DMS114 treated with DMSO at 0.1 percent for 48 hours (cell line): ENCODE data around the gene PDZRN4.
"Not testable (repeated sequence)": the region's sequence is repeated elsewhere in the genome, so short reads cannot be mapped to it uniquely, and the experiment has no call there.

Experiments
- DNase-seq: peaks from one replicate; lab custom pipeline; 2025; ENCODE audit not compliant: unreplicated experiment; lab: John Stamatoyannopoulos, UW

PDZRN4 gene

GRCh38 chr12:41213107-41213506, 25.0 kb downstream of the PDZRN4 start:
- DNase-seq = no peak

GRCh38 chr12:41213648-41214047, 25.5 kb downstream of the PDZRN4 start:
- DNase-seq = no peak

DNA sequence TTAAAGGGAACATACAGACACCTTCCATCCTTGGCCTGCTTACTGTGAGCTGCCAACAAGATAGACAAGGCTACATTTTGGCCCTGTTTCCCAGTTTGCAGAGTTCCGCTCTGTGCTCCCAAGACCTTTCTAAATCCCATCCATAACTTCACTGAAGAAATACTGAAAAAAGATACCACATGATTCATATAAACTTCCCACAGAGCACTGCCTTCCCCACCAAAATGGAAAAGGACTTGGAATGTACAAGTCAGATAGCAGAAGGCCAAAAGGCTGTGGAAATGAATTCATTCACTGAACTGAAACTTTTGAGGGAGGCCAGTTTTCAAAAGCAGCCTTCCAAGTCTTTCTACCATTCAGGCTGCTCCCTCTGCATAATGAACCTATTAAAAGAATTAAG, 29.6 kb downstream of the PDZRN4 start:
- no peak for DNase-seq

DNA sequence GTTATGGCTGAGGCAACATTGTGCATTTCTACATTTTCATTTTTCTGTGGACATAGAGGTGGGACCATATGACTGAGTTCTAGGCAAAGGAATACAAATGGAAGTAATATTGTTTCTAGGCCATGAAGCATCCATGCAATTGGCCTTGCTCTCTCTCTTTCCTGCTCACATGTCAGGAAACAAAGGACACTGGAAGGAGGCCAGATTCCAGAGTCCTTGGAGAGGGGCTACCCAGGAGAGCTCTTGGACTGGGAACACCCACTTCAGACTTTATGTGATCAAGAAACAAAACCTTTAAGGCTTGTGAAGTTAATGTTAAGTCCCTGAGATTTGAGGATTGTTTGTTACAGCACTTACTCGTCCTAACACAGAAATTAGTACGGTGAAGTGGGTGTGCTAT, 32.8 kb downstream of the PDZRN4 start:
- DNase-seq = no peak

GRCh38 chr12:41221491-41221890, 33.4 kb downstream of the PDZRN4 start:
- DNase-seq = no peak

- no peak for DNase-seq
Measured at GRCh38 chr12:41223600-41223999, 35.5 kb downstream of the PDZRN4 start.

- DNase-seq = no peak
Measured at GRCh38 chr12:41224066-41224465, 35.9 kb downstream of the PDZRN4 start.

- no peak for DNase-seq
Measured at GRCh38 chr12:41225179-41225578, 37.1 kb downstream of the PDZRN4 start.

- no peak for DNase-seq
Measured at GRCh38 chr12:41228066-41228820, 40.1 kb downstream of the PDZRN4 start.

DNA sequence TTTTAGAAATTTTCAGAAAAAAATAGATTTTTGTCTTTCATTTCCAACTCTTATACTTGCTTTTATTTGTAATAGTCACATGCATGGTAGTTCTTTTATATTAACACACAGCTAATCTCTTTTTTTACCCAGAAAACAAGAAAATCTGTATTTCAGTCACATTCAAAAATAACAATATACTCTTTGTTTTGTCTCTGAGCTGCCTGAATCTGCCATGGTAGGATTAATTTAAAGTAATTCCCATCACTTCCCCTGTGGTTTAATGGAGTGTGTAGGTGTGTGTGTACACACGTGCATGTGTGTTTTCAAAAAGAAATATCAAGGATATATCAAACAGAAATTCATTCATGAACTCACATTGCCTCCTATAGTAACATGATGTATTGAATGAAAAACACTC, 42.6 kb downstream of the PDZRN4 start:
- DNase-seq = no peak

DNA sequence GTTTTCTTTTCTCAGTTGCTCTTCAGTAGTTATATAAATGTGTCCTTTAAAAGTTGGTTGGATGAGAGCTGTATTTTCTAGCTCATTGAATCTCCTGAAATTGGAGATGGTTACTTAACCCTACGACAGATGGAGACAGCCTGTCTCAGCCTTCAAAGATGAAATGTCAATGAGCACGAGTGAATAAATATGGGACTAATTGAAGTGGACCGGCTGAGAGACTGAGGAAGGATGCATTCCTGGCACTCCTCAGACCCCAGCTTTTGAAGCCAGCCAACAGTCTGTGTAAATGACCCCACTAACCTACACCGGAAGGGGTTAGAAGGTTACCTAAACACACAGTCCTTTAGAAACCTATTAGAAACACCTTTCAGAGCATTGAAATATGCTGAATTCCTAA, 46.6 kb downstream of the PDZRN4 start:
- DNase-seq = no peak

- no peak for DNase-seq
Measured at GRCh38 chr12:41242603-41243002, 54.5 kb downstream of the PDZRN4 start.

DNA sequence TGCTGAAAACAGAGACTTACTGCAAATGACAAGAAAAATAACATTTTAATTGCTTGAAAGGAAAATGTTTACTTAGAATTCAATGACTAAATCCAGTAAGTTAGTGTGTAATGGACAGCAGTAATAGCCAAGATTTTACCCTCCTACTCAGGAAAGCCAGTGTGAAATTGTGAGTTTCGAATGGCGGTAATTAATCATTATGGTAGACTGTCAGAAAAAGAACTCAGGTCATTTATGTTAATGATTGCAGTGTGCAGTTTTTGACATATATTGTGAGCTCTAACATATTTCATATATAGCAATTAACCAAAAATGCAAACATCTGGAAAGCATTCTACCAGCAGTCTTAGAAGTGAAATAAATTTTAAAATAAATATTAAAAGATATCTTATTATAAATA, 60.3 kb downstream of the PDZRN4 start:
- no peak for DNase-seq

GRCh38 chr12:41250748-41251147, 62.6 kb downstream of the PDZRN4 start:
- DNase-seq = no peak

DNA sequence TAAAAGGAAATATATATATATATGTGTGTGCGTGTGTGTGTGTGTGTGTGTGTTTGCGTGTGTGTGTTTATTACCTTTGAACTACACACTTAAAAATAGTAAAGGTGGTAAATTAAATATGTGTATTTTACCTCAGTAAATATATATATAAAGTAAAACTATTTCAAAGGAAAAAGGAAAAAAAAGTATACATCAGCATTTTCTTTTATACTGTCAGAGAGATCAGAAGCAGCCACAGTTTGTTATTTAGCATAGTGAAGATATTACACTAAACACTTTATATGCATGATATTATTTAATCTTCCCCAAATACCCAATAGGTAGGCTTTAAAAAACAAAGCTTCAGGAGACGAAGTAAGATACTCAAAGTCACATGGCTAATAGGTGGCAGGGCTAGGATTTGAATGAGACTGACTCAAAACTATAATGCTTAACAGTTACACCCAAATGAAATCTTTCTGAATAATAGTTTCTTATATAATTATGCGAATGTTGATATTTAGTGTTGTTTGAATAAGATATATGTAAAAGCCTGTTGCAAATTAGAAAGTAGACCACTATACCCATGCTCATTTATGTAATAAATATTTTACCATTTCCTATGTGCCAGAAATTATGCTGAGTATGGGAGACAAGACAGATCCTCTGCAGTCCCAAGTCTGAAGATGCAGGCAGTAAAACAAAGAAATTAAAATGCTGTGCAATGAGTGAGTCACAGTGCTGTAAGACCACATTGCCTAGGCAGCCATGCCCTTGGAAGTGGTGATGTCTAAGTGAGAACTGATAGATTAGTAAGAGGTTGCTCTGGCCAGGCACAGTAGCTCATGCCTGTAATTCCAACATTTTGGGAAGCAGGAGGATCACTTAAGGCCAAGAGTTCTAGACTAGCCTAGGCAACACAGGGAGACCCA, 66.1 kb downstream of the PDZRN4 start:
- DNase-seq = no peak

DNA sequence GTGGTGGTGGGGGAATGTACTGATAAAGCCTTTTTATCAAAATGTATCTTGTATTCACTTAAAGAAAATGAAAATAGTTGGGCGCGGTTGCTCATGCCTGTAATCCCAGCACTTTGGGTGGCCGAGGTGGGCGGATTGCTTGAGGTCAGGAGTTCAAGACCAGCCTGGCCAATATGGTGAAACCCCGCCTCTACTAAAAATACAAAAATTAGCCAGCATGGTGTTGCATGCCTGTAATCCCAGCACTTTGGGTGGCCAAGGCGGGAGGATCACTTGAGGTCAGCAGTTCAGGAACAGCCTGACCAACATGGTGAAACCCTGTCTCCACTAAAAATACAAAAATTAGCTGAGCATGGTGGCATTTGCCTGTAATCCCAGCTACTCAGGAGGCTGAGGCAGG, 75.1 kb downstream of the PDZRN4 start:
- not testable (repeated sequence) for DNase-seq

DNA sequence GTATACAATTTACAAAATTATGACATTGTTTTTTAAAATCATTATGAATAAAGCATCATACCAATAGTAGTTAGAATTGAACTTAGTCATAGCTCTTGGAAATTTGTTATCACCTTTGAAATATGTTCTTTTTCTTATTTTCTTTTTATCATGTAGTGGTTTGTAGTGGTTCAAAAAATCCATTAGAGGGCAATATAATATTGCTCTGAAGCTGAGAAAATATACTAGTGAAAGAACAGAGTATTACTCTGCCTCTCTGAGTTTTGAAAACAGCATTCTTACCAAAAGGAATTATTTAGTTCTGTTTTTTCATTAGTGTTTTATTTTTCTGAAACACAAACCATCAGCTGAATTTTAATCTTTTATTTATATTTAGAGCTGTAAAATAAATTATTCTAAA, 76.2 kb downstream of the PDZRN4 start:
- DNase-seq = peak; percentile 36

DNA sequence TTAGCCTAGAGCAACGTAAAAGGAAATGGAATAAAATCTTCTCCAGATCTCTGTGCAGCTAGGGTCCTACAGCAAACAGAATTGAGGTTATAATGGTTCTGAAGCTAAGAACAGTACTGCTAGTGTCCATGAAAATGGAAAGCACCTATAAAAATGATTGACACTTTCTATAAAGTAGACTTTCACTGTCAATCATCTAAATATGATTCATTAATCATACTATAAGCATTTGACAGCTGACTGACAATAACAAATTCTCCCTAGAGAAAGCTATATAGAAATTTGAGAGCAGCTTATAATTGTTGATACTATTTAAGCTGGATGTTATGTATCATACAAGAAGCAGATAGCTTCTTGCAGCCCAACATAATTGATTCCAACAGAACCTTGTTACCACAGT, 80.9 kb downstream of the PDZRN4 start:
- no peak for DNase-seq

GRCh38 chr12:41271489-41271888, 83.4 kb downstream of the PDZRN4 start:
- no peak for DNase-seq

GRCh38 chr12:41274643-41275042, 86.5 kb downstream of the PDZRN4 start:
- DNase-seq = no peak

DNA sequence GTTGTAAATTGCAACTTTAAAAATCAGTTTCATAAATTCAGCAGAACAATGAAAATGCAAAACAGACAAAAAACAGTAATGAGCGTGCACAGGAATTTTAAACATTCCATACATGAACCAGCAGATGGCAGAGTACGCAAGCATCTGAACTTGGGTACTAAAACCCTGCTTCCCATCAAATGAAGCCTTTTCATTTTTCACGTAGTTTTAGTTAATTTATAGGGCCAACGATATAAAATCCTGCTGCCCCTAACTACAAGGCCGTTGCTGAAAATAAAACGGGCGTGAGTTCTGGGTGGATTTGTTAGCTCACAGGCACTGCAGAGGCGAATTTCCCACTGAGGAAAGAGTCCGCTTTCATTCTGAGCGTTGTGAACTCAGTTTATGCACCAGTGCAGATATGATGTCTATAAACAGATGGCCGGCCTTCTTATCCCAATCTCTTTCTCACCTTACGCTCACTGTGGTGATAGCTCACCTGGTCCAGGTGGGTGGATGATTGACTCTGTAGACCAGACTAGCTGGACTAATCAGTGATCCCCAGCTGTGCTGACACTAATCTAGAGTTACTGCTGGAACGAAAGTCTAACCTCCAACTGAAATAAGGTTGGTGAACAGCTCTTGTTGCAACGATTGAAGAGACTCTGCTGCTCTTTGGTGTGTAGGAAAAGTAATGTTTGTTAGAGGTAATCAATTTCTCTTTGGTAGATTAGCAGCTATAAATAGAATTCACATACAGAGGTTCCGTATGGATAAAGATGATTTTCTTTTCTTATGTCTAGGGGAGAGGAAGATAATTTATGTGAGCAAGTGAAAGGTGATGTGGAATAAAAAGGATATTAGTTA, 89.2 kb downstream of the PDZRN4 start:
- peak; percentile 39 for DNase-seq

- no peak for DNase-seq
Measured at GRCh38 chr12:41277946-41278267, 89.8 kb downstream of the PDZRN4 start.
